Measurements from ENCODE around the gene SPAG9.

SPAG9 gene

DNA sequence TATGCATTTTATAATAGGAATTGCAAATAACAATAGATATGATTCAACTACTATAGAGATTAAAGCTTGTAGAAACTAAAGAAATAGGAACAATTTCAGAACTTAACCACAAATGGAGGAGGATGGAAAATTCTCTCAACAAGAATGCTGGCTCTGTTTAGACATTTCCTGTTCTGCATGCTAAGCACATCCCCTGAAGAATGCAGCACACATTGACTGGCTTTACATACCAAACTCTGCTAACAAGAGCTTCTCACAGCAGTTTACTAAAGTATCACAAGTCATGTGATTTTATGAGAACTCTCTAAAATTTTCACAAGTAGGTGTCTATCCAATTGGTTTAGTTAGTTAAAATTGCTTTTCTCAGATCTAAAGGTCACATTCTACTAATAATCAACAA, 85.2 kb downstream of the SPAG9 start:
- no peak for DNase-seq

DNA sequence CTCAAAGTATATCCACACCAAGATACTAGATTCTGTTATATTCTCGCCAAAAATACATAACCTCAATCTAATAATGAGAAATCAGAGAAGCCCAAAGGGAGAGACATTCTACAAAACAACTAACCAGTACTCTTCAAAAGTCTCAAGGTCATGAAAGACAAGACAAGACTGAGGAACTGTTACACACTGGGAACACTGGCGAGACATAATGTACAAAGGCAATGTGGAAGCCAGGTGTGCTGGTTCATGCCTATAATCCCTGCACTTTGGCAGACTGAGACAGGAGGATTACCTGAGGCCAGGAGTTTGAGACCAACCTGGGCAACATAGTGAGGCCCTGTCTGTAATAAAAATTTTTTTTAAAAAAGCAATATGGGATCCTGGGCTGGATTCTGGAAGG, 85.9 kb downstream of the SPAG9 start:
- DNase-seq, result no peak

DNA sequence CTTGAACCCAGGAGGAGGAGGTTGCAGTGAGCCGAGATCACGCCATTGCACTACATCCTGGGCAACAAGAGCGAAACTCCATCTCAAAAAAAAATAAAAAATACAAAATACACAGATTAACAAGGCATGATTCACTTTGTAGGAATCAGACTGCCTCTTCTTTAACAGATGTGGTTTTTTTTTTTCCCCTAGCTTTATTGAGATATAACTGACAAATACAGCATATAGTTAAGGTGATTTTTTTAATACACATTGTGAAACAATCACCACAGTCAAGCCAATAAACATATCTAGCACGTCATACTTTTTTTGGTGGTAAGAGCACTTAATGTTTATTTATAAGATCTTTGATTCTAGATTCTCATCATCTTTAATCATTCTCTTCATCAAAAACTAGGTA, 87.8 kb downstream of the SPAG9 start:
- DNase-seq, result no peak

DNA sequence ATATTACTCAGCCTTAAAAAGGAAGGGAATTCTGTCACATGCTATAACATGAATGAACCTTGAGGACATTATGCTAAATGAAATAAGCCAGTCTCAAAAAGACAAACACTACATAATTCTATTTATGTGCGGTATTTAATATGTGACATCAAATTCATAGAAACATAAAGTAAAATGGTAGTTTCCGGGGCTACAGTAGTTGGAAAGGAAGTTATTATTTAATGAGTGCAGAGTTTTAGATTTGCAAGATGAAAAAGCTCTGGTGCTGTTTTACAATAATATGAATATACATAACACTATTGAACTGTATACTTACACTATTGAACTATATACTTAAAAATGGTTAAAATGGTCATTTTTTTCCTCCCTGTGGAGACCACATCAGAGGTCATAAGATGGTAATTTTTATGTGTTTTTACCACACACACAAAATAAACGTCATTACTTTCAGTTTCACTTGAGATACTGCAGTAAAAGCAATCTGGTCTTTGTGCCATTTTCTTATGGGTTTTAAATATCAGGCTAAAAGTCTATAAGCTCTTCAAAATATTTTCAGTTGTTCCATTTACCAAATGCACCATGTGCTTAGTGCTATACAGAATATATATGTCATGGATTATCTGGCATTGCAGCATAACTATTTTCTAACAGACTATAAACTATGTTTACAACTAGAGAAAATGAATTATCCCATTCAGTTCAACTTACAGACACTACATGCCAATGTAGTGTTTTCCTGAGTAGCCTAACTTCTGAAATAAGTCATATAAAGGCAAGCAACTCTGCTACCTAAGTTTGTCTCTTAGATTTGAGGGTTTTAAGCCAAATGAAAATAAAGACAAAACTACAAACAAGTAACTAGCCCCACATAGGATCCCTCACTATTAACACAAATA, 90.9 kb downstream of the SPAG9 start:
- DNase-seq, result no peak

DNA sequence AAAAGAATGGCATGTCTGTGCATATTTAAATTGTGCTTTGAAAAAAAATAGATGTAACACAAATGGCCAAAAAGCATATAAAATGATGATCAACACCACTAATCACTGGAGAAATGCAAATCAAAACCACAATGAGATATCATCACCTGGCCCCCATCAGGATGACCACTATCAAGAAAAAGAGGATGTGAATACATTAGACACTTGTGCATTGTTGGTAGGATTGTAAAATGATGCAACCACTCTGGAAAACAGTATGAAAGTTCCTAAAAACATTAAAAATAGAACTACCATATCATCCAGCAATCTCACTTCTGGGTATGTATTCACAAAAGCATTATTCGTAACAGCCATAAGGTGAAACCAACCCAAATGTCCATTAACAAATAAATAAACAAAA, 91.5 kb downstream of the SPAG9 start:
- DNase-seq, result no peak

DNA sequence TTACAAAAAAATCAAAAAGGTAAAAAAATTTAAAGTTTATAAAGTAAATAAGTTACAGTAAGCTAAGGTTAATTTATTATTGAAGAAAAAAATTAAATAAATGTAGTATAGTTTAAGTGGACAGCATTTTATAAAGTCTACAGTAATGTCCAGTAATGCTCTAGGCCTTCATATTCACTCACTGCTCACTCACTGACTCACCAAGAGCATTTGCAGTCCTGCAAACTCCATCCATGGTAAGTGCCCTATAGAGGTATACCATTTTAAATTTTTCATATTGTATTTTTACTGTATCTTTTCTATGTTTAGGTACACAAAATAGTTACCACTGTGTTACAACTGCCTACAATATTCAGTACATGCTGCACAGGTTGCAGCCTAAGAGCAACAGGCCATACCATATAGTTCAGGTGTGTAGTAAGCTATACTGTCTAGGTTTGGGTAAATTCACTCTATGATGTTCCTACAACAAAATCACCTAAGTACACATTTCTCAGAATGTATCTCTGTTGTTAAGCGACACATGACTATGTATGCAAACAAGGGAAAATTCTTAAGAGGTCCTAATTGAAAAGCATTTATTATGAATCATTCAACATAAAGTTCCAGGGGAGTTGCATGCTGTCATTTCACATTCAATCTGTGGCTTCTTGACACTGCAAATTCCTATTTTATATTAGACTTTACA, 92.3 kb downstream of the SPAG9 start:
- DNase-seq, result no peak

DNA sequence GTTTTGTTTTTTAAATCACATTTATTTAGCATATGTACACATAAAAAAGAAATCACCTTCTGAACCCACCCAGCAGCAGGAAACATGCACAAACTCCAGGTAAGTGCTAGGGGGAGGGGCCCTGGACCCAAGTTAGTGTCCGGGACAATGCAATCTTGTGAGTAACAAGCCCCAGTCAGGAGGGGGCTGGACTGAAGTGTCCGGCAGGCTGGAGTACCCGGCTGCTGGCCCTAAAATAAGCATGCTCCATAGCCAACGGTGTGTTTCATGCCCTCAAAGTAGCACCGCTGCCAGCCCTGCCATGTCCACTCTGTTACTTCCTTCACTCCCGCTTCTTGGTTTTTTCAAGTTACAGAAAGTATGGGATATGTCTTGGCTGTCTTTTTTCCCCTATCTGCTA, 102.1 kb downstream of the SPAG9 start:
- no peak for DNase-seq

DNA sequence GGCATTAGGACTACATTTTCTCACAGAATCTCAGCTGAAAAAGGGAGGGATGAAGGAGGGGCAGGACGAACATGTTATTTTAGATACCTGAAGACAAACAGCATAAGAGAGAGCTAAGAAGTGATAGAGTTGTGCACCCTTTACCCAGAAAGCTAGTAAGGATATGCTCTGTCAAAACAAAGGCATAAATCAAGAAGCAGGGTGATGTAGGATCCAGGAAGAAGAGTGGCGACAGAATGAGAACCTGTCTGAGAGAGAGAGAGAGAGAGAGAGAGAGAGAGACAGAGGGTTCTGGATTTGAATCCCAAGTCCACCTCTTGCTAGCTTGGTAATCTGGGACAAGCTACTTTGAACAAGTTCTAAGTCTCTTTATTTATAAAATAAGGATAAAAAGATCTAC, 103.4 kb downstream of the SPAG9 start:
- DNase-seq, result no peak

DNA sequence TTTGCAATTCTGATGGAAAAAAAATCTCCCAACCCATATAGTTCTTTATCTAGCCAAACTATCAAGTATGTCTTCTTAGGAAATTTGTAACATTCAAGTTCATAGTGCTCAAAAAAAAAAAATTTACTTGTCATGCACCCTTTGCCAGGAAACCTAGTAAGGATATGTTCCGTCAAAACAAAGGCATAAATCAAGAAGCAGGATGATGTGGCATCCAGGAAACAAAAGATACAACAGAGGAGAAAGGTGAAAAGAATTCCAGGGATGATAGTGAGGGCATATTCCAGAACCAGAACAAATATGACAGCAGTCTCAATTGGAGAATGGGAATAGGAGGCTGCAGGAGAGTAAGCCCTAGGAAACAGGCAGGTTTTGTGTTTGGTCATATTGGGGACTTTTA, 104.6 kb downstream of the SPAG9 start:
- DNase-seq, result no peak

DNA sequence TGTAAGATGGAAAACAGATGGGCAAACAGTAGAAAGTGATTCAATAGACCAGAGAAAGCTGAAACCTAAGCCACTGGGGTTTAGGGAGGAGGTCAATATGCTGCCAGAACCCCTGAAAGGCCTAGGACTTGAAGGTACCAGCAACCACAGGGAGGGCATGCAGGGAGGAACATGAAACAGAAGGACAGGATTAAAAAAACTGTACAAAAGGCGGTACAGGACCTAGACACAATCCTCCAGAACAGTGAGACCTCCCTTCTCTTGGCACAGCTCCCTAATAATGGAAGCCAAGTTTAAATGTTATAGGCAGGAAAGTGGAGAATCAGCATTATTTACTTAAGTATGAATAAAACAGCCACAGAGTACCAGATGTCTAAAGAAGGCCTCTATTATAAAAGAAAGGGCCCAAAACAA, 105.5 kb downstream of the SPAG9 start:
- peak; percentile 63 for DNase-seq

DNA sequence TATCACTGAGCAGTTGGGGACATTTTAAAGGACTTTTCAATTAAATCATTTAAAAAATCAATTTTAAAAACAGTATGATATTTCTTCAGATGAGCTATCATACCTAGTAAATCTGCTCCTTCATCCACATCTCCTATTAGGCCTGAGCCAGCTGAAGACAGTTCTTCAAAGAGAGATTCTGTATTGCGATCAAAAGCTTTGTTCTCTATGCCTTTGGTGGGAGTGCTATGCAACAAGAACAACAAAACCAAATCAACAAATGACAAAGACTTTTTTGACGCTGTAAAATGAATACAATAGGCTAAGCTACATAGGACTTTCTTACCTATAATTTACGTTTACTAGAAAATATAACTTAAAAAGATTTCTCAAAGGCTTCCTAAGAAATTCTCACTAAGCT, 106.5 kb downstream of the SPAG9 start:
- DNase-seq, result no peak

DNA sequence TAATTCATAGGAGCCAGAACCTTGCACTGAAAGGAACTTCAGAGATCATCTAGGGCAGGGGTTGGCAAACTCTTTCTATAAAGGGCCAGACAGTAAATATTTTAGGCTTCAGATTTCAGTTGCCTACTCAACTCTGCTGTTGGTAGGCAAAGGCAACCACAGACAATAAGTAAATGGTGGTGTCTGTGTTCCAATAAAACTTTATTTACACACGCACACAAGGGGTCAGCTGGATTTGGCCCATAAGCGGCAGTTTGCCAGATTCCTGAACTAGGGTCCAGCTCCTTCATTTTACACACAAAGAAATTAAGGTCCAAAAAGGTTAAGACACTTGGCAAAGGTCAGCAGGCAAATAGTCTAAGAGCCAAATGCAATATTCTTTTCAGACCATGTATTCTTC, 107.3 kb downstream of the SPAG9 start:
- DNase-seq, result no peak

DNA sequence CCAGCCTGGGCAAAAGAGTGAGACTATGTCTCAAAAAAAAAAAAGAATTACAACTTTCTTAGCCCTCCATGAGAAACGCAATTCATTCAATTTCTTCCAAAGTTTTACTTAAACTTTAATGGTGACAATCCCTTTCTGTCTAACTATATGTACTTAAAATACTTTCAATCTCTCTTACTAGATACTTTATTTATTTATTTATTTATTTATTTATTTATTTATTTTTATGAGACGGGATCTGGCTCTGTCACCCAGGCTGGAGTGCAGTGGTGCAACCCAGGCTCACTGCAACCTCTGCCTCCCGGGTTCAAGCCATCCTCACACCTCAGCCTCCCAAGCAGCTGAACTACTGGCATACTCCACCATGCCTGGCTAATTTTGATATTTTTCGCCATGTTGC, 108.1 kb downstream of the SPAG9 start:
- no peak for DNase-seq

DNA sequence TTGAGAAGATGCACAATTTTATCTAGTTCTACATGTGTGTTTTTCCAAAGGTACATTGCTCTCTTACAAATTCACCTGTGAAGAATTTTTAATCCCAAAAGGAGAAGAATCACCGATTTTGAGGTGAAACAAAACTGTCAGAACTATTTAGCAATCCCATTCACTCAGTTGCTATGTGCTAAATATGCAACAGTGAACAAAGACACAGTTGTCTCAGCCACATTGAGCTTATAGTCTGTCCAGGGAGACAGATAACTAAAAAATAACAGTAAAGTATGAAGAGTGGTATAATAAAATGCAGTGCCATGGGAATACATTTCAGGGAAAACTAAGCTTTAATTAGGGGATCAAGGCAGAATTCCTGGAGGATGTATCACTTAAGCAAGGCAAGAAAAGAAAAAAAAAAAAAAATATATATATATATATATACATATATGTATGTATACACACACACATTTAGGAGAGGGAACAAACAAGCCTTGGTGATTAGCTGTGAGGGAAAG, 110.4 kb downstream of the SPAG9 start:
- DNase-seq, result no peak

DNA sequence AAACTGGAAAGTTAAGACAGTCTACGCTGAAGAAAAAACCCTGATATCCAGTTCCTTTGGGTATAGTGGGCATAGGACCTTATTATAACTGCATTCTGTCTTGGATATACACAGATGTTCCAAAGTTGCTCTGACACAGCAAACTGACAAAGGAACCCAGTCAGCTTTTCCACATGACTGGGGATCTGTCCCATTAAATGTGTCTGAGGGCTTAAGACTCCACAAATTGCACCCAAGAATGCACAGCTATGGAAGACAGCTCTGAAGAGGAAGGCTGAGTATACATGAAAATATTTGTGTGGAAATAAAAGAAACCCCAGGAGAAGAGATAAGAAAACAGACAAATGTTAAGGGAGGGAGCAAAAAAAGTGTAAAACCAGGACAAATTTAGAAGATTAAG, 114.1 kb downstream of the SPAG9 start:
- no peak for DNase-seq

DNA sequence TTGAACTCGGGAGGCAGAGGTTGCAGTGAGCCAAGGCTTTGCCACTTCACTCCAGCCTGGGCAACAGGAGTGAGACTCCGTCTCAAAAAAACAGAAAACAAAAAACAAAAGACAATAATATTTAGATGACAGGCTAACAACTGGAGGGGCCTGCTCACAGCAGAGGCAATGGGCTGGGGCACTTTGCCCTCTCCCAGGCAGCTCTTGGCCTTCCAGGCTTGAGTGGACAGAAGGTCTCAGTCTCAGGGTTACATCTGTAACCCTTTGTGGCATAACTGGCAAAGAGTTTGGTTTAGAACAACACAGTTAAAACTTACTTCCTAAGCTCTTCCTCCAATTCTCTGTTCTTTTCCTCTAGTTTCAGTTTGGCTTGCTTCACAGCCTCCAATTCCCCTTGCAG, 114.9 kb downstream of the SPAG9 start:
- no peak for DNase-seq

DNA sequence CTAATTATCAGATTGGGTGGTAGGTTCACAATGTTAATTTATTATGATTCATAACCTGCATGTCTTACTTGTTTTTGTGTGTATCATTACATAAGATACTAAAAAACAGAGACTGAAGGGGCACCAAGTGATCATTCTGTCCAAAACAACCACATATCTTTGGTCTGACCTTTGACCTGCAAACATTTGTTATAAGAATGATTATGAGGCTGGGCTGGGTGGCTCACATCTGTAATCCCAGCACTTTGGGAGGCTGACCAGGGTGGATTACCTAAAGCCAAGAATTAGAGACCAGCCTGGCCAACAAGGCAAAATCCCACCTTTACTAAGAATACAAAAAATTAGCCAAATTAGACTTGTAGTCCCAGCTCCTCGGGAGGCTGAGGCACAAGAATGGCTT, 116.4 kb downstream of the SPAG9 start:
- no peak for DNase-seq

DNA sequence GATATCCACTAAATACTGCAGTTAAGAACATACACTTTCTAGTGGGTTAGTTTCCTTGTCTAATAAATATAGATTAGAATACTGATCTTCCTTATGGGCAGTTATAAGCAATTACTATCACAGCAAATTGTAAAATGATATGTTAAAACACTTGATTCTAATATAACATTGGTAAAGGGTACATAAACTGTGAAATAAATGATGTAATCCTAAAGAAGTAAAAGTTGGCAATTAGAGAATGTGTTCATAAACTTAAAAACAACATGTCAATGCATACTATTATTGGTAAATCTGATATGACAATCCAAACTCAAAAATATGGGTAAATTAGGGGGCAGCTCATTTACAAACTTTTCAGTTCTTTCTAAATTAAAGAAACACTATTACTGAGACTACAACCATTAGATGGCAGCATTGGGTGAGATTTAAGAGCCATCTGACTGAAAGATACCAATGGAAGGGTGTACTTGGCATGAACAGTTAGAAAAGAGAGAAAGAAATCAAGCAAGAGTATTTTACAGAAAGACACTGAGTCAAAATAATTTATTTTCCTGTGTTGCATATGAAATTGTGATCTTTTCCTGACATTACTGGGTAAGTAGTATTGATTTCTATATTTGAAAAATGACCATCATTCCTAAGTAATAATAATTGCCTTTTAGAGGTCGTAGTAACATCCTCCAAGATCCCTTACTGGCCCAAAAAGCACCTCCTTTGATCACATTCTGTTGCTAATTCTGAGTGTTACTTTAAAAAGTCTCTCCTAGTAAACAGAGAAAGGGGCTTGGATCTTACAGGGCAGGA, 119.6 kb downstream of the SPAG9 start:
- DNase-seq, result peak; percentile 49

DNA sequence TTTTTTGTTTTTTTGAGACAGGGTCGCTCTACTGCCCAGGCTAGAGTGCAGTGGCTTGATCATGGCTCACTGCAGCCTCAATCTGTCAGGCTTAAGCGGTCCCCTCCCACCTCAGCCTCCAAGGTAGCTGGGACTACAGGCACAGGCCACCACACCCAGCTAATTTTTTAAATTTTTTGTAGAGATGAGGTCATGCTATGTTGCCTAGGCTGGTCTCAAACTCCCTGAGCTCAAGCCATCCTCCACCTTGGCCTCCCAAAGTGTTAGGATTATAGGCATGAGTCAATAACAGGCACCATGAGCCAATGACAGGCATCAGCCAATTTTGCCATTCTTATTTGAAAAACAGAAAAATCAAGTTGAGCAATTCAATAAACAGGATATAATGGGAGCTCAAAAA, 125.0 kb downstream of the SPAG9 start:
- DNase-seq, result no peak

DNA sequence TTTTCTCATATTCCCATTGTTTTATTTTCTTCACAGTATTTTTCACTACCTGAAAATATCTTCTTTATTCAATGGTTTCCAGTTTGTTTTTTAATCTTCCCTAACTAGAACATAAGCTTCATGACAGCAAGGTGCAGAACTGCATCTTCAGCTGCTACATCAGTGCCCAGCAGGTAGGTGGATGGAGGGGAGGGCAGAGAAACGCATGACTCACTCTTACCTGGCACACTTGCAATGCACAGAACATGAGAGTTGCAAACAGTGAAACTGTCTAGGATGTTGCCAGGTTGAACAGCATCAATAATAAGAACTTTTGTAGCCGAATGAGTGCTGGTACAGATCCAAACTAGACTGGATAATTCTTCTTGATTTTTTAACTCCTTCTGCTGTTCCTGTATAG, 127.1 kb downstream of the SPAG9 start:
- DNase-seq, result no peak

DNA sequence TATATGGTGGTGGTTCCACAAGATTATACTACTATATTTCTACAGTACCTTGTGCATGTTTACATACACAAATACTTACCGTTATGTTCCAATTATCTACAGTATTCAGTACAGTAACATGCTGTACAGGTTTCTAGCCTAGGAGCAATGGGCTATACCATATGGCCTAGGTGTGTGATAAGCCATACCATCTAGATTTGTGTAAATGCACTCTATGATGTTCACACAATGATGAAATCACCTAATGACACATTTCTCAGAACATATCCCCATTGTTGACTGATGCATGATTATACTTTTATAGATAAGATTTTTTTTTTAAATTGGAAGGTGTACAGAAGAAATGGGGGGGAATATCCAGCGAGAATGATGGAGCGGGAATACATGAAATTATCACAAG, 131.5 kb downstream of the SPAG9 start:
- DNase-seq, result no peak

DNA sequence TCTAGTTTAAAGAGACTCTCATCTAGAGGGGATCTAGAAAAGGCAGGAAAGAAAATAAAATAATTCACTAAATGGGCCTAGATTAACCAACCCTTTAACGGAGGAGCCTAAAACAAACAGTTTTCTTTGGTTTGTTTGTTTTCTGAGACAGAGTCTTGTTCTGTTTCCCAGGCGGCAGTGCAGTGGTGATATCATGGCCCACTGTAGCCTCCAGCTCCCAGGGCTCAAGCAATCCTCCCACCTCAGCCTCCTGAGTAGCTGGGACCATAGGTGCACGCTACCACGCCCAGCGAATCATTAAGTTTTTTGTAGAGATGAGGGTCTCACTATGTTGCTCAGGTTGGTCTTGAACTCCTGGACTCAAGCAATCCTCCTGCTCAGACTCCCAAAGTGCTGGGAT, 132.2 kb downstream of the SPAG9 start:
- no peak for DNase-seq

DNA sequence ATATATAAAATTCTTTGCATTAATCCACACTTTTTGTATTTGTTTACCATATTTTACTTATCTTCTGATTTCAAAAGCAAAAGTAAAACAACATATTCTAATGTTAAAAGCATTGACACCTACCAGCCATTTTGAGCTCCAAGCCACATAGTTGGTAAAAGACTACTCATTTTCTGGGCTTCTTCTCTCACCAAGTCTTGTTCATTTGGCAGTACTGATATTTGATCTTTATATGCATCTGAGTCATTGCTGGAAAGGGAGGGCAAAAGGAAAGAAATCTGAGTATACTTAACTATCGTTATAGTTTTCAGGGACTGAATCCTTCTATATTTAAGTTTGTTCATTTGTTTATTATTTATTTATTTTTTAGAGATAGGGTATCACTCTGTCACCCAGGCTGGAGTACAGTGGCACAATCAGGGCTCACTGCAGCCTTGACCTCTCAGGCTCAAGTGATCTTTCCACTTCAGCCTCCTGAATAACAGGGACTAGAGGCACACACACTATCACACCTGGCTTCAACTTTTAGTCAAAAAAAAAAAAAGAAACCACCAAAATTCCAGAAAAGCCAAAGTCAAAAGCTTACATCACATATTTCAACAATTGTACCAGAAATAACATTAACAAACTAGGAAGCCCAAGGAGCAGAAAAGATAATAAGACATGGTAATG, 133.5 kb downstream of the SPAG9 start:
- DNase-seq, result no peak
